CD4-positive, alpha-beta memory T cell (primary cell): ENCODE data around the gene JPH2. TPM values are rescaled to one million over a fixed set of nuclear protein-coding genes. Genes with fewer than 3 reads are reported as not detected.

Experiments
- CTCF ChIA-PET: fragments of 350-600 bp; sonication (Branson Sonifier 250); formaldehyde crosslinking; loops from one replicate; lab custom pipeline; 2021; ENCODE audit warnings: inconsistent platforms; ENCODE audit not compliant: partially characterized antibody; lab: Charles Lee
- POLR2A ChIA-PET: fragments of 350-600 bp; sonication (Branson Sonifier 250); formaldehyde crosslinking; loops from one replicate; lab custom pipeline; 2021; ENCODE audit not compliant: partially characterized antibody; lab: Charles Lee
- DNase-seq, 5 donors: peaks; one replicate each; pipeline versions ENCODE4 v3.0.0 to v3.0.0-alpha.2; 2020 to 2022; ENCODE audit warnings: mixed read lengths in 1 of 5
- H3K27ac ChIP-seq: one replicate; pipeline ENCODE4 v1.7.0; 2013; ENCODE audit warnings: low read depth, low read length
- H3K27me3 ChIP-seq: 2 replicates; pipeline ENCODE4 v1.7.0; 2013; ENCODE audit warnings: mild to moderate bottlenecking, low read length, moderate library complexity; ENCODE audit not compliant: insufficient read depth
- H3K36me3 ChIP-seq: 2 replicates; pipeline ENCODE4 v1.7.0; 2013; ENCODE audit warnings: mild to moderate bottlenecking, low read length, moderate library complexity; ENCODE audit not compliant: insufficient read depth
- H3K4me1 ChIP-seq: 2 replicates; pipeline ENCODE4 v1.7.0; 2013; ENCODE audit warnings: mild to moderate bottlenecking, low read length, moderate library complexity; ENCODE audit not compliant: insufficient read depth
- H3K4me3 ChIP-seq, 2 donors: one replicate each; pipeline ENCODE4 v1.7.0; 2013; ENCODE audit warnings: low read length in 2 of 2, mild to moderate bottlenecking in 1 of 2
- H3K9me3 ChIP-seq, 2 donors: one replicate each; pipeline ENCODE4 v1.7.0; 2013; ENCODE audit warnings: low read length in 2 of 2, control low read depth in 1 of 2; ENCODE audit not compliant: control insufficient read depth in 1 of 2
- H3K27ac Mint-ChIP-seq, 7 donors: one replicate each; pipeline ENCODE4 v1.8.0; 2020 to 2021; ENCODE audit warnings: mixed read lengths in 7 of 7, mild to moderate bottlenecking in 6 of 7, inconsistent platforms in 3 of 7, moderate library complexity in 3 of 7
- H3K27me3 Mint-ChIP-seq, 2 donors: one replicate each; pipeline ENCODE4 v1.8.0; 2020 to 2021; ENCODE audit warnings: mixed read lengths in 2 of 2
- H3K36me3 Mint-ChIP-seq, 2 donors: one replicate each; pipeline ENCODE4 v1.8.0; 2020 to 2021; ENCODE audit warnings: mixed read lengths in 2 of 2, inconsistent platforms in 1 of 2, mild to moderate bottlenecking in 1 of 2
- H3K4me1 Mint-ChIP-seq, 4 donors: one replicate each; pipeline ENCODE4 v1.8.0; 2020 to 2021; ENCODE audit warnings: mixed read lengths in 4 of 4, mild to moderate bottlenecking in 1 of 4
- H3K4me3 Mint-ChIP-seq, 8 donors: one replicate each; pipeline ENCODE4 v1.8.0; 2020 to 2021; ENCODE audit warnings: mixed read lengths in 8 of 8, mild to moderate bottlenecking in 7 of 8, moderate library complexity in 6 of 8, inconsistent platforms in 3 of 8
- H3K9me3 Mint-ChIP-seq, 8 donors: one replicate each; pipeline ENCODE4 v1.8.0; 2020 to 2021; ENCODE audit warnings: mixed read lengths in 8 of 8, mild to moderate bottlenecking in 5 of 8, inconsistent platforms in 3 of 8, moderate library complexity in 1 of 8
- intact Hi-C: fragments of 100-400 bp; cut with micrococcal nuclease; formaldehyde crosslinking; loops from one replicate; pipeline ENCODE4 v1.15.1; 2023
- polyA plus RNA-seq, 2 donors: library from polyadenylated mRNA; unstranded; fragments of 300-500 nt; fragmentation: Illumina TruSeq; gene quantifications; one replicate each; pipeline ENCODE4 v1.2.3, GENCODE V29; 2021
- total RNA-seq, 2 experiments: library from RNA; stranded (reverse); gene quantifications; one replicate each; pipeline ENCODE4 v1.2.3, GENCODE V29; 2021

The JPH2 gene
- total and polyA plus RNA-seq, 4 experiments from 2014 or later, result not detected

GRCh38 chr20:44106615-44107014 lies 80.4 kb downstream of the JPH2 start:
- ChIA-PET CTCF (no interaction called here), POLR2A (no interaction called here)
- no peak for DNase-seq
- Mint-ChIP-seq H3K27me3 (peaks cover 21 to 64% of the 10 kb centered on the region in 2 donors), H3K4me1 (no peaks in the 10 kb centered on the region), H3K27ac (no peak overlapping the region), H3K4me3 (no peak overlapping the region), H3K9me3 (peaks cover 0 to 48% (median 30%) of the 10 kb centered on the region in 8 donors), H3K36me3 (no peaks in the 10 kb centered on the region)
- Histone ChIP-seq H3K36me3 (no peaks in the 10 kb centered on the region), H3K27me3 (no peaks in the 10 kb centered on the region), H3K9me3 (peaks cover 0 to 2% of the 10 kb centered on the region in 2 donors), H3K4me1 (no peaks in the 10 kb centered on the region), H3K4me3 (no peak overlapping the region), H3K27ac (no peak overlapping the region)
- intact Hi-C loops, result no loop called here

DNA sequence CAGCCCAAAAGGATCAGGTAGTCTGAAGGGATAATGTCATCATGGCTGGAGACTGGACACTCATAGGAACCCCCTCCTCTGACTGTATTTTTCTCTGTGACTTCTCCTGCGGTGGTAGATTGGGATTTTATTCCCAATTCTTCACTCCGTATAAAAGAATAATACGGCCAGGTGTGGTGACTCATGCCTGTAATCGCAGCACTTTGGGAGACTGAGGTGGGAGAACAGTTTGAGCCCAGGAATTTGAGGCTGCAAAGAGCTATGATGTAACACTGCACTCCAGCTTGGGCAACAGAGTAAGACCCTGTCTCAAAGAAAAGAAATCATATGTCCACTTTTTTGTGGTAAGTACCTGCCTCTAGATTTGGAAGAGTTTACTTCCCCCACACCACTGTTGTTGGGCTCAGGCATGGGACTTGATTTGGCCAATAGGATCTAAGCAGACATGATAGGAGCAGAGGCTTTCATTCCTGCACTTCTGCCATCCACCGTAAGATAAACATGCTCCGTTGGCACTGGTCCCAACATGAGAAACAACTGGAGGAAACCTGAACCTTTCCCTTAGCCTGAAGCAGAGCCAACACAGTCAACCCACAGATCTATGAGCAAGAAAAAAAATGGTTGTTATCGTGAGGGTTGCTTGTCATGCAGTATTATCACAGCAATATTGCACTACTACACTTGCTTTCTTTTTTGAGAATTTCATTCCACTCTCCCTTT lies 82.0 kb downstream of the JPH2 start:
- peaks cover 0 to 2% of the 10 kb centered on the region in 2 donors for H3K9me3 ChIP-seq
- no peak for DNase-seq
- no peak overlapping the region for H3K27ac ChIP-seq
- no peak overlapping the region for H3K27ac Mint-ChIP-seq
- no peak overlapping the region for H3K4me3 ChIP-seq
- CTCF ChIA-PET, result no interaction called here
- H3K9me3 Mint-ChIP-seq, result peaks cover 0 to 52% (median 31%) of the 10 kb centered on the region in 8 donors
- no peaks in the 10 kb centered on the region for H3K36me3 ChIP-seq
- H3K4me1 Mint-ChIP-seq, result no peaks in the 10 kb centered on the region
- POLR2A ChIA-PET, result no interaction called here
- peaks cover 25 to 65% of the 10 kb centered on the region in 2 donors for H3K27me3 Mint-ChIP-seq
- no peak overlapping the region for H3K4me3 Mint-ChIP-seq
- H3K36me3 Mint-ChIP-seq, result no peaks in the 10 kb centered on the region
- no peaks in the 10 kb centered on the region for H3K4me1 ChIP-seq
- intact Hi-C loops, result no loop called here
- no peaks in the 10 kb centered on the region for H3K27me3 ChIP-seq

DNA sequence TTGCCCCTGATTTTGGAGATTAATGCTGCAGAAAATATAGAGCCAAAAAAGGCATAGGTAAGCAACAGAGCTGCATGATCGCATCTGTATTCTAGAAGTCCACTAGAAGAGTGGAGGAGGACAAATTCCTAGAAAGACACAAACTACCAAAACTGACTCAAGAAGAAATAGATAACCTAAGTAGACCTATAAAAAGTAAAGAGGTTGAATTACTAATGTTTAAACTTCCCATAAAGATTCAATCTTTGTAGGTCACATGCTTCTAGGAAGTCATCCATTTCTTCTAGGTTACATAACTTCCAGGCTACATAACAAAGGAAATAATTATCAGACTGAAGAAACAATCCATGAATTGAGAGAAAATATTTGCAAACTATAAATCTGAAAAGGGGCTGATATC lies 84.4 kb downstream of the JPH2 start:
- POLR2A ChIA-PET, result no interaction called here
- H3K9me3 Mint-ChIP-seq, result peaks cover 0 to 32% (median 13%) of the 10 kb centered on the region in 8 donors
- Histone ChIP-seq H3K36me3 (no peaks in the 10 kb centered on the region), H3K27ac (no peak overlapping the region), H3K9me3 (no peaks in the 10 kb centered on the region), H3K27me3 (no peaks in the 10 kb centered on the region), H3K4me3 (no peak overlapping the region), H3K4me1 (no peaks in the 10 kb centered on the region)
- H3K4me3 Mint-ChIP-seq, result no peak overlapping the region
- peaks cover 23 to 62% of the 10 kb centered on the region in 2 donors for H3K27me3 Mint-ChIP-seq
- no peak overlapping the region for H3K27ac Mint-ChIP-seq
- CTCF ChIA-PET, result no interaction called here
- H3K36me3 Mint-ChIP-seq, result no peaks in the 10 kb centered on the region
- intact Hi-C loops, result no loop called here
- no peaks in the 10 kb centered on the region for H3K4me1 Mint-ChIP-seq
- DNase-seq, result no peak

DNA sequence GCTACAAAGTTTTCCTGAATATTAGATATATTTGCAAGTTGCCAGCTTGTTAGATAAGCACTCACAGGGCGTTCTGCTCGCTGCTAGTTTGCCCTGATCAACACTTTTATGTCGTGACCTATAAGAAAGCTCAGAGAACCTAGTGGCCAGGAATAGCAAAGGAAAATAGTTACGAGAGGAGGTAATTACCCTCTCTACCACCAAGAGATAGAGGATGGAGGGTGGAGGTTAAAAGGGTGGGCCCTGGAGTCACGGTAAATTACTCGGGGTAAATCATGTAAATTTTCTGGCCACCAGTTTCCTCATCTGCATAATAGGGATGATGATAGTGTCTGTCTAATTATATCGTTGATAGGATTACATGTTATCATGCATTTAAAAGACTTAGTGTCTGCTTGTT lies 87.2 kb downstream of the JPH2 start:
- H3K27me3 Mint-ChIP-seq, result peaks cover 22 to 53% of the 10 kb centered on the region in 2 donors
- Histone ChIP-seq H3K27me3 (no peaks in the 10 kb centered on the region), H3K9me3 (no peaks in the 10 kb centered on the region), H3K4me1 (no peaks in the 10 kb centered on the region), H3K36me3 (no peaks in the 10 kb centered on the region), H3K27ac (no peak overlapping the region), H3K4me3 (no peak overlapping the region)
- no peak overlapping the region for H3K4me3 Mint-ChIP-seq
- no peaks in the 10 kb centered on the region for H3K4me1 Mint-ChIP-seq
- CTCF ChIA-PET, result no interaction called here
- intact Hi-C loops, result no loop called here
- POLR2A ChIA-PET, result no interaction called here
- no peak overlapping the region for H3K27ac Mint-ChIP-seq
- no peaks in the 10 kb centered on the region for H3K36me3 Mint-ChIP-seq
- H3K9me3 Mint-ChIP-seq, result peaks cover 0 to 22% (median 7%) of the 10 kb centered on the region in 8 donors
- no peak for DNase-seq

- H3K27me3 ChIP-seq, result no peaks in the 10 kb centered on the region
- Mint-ChIP-seq H3K36me3 (no peaks in the 10 kb centered on the region), H3K27me3 (peaks cover 23 to 44% of the 10 kb centered on the region in 2 donors), H3K27ac (no peak overlapping the region), H3K4me3 (no peak overlapping the region), H3K9me3 (peaks cover 0 to 22% (median 7%) of the 10 kb centered on the region in 8 donors), H3K4me1 (no peaks in the 10 kb centered on the region)
- no peak overlapping the region for H3K4me3 ChIP-seq
- H3K36me3 ChIP-seq, result no peaks in the 10 kb centered on the region
- ChIA-PET CTCF (interaction anchor here (1.0 to 1.2 kb wide), 2 partner anchors 18 to 23 kb away, joined by 3 read pairs; no protein-coding TSS in a partner anchor), POLR2A (no interaction called here)
- H3K27ac ChIP-seq, result no peak overlapping the region
- intact Hi-C loops, result no loop called here
- no peaks in the 10 kb centered on the region for H3K4me1 ChIP-seq
- H3K9me3 ChIP-seq, result no peaks in the 10 kb centered on the region
- DNase-seq, result no peak
Measured at GRCh38 chr20:44098657-44099056, 88.3 kb downstream of the JPH2 start.

DNA sequence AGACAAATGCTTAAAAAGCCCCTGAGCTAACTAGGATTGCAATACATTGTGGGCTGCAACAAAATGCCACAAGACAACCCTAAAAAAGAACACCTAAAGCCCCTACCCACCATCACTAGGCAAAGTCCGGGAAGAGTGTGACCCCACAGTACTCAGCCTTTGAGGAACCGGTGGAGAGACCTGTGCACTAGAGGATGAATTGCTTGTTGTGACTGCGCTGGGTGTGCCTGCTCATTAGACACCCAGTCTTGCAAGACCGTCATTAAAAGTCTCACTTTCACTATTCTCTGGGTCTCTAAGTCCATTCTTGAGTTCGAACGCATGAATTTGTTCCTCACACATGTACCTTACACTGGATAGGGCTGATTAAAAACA lies 88.7 kb downstream of the JPH2 start:
- POLR2A ChIA-PET, result no interaction called here
- Histone ChIP-seq H3K36me3 (no peaks in the 10 kb centered on the region), H3K9me3 (no peaks in the 10 kb centered on the region), H3K4me1 (no peaks in the 10 kb centered on the region), H3K4me3 (no peak overlapping the region), H3K27ac (no peak overlapping the region), H3K27me3 (no peaks in the 10 kb centered on the region)
- Mint-ChIP-seq H3K36me3 (no peaks in the 10 kb centered on the region), H3K27me3 (peaks cover 25 to 41% of the 10 kb centered on the region in 2 donors), H3K27ac (no peak overlapping the region), H3K4me3 (no peak overlapping the region), H3K9me3 (peaks cover 0 to 19% (median 7%) of the 10 kb centered on the region in 8 donors), H3K4me1 (no peaks in the 10 kb centered on the region)
- intact Hi-C loops, result no loop called here
- CTCF ChIA-PET, result interaction anchor here (1.0 to 1.2 kb wide), 2 partner anchors 18 to 23 kb away, joined by 3 read pairs; no protein-coding TSS in a partner anchor
- DNase-seq, result no peak

DNA sequence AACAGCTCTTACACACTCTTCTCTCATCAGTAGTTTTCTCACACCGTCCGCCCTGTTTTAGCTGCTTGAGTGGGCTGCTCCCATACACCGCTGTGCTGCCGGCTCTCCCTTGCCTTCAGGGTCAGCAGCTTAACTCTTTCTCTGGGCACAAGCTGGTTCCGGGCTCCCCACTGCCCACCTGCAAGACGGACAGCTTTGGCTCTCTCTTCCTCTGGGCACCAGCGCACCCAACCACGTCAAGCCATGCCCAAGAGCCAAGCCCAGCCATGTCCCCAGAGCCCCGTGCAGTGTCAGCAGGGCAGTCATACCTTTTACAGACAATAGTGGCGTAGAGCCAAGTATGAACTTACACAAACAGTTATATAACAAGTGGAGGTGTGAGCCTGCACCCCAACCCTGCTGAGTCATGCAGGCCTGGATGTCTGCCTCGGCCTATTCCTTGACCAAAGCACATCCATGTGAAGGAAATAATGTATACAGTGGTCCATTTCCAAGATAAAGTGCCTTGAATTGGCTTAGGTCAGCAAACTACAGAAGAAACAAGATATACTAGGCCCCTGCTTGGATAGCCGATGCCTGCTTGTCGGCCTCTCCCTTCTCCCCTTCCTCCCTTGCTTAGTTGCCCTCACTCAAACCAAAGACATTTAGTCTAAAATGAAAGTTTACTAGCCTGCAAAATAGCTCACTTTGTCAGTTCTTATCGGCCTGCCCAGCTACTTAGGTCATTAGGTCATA lies 89.3 kb downstream of the JPH2 start:
- H3K4me1 Mint-ChIP-seq, result no peaks in the 10 kb centered on the region
- no peaks in the 10 kb centered on the region for H3K27me3 ChIP-seq
- H3K27me3 Mint-ChIP-seq, result peaks cover 30 to 44% of the 10 kb centered on the region in 2 donors
- no peak overlapping the region for H3K27ac ChIP-seq
- peaks cover 0 to 17% (median 4%) of the 10 kb centered on the region in 8 donors for H3K9me3 Mint-ChIP-seq
- H3K4me3 ChIP-seq, result no peak overlapping the region
- intact Hi-C loops, result no loop called here
- no peak overlapping the region for H3K4me3 Mint-ChIP-seq
- POLR2A ChIA-PET, result no interaction called here
- no peaks in the 10 kb centered on the region for H3K4me1 ChIP-seq
- H3K36me3 Mint-ChIP-seq, result no peaks in the 10 kb centered on the region
- no peak overlapping the region for H3K27ac Mint-ChIP-seq
- no peak for DNase-seq
- CTCF ChIA-PET, result no interaction called here
- no peaks in the 10 kb centered on the region for H3K36me3 ChIP-seq
- no peaks in the 10 kb centered on the region for H3K9me3 ChIP-seq
